GM23248 (cell line): ENCODE results near the gene DLG2.

Experiments used
- EZH2 ChIP-seq: fragments of 200-600 bp; sonication (generic); IDR thresholded peaks from 2 replicates; pipeline ENCODE4 v1.6.1; 2018; ENCODE audit warnings: antibody characterized with exemption, mild to moderate bottlenecking; ENCODE audit not compliant: insufficient read depth, poor library complexity, severe bottlenecking
- EZH2phosphoT487 ChIP-seq: fragments of 200-600 bp; sonication (generic); IDR thresholded peaks from 2 replicates; pipeline ENCODE4 v1.6.1; 2018; ENCODE audit warnings: antibody characterized with exemption, moderate library complexity, mild to moderate bottlenecking, low read depth; ENCODE audit not compliant: insufficient read depth

- no peak for TF ChIP-seq EZH2
- TF ChIP-seq EZH2phosphoT487, result no peak
Observed at GRCh38 chr11:83557653-83558052, 2069.5 kb downstream of the DLG2 start.
